HepG2 (cell line): ENCODE results near the gene TMEM86B. TPM values are rescaled to one million over a fixed set of nuclear protein-coding genes. Genes with fewer than 3 reads are reported as not detected.
A peak's percentile ranks its signal among the peaks of the same experiment; 100 is the strongest.

Source experiments
- ARNT ChIP-seq: fragments of 450-650 bp; IDR thresholded peaks from 2 replicates; pipeline ENCODE4 v1.6.1; 2017
- CCAR2 ChIP-seq: fragments of 200-400 bp; formaldehyde crosslinking; optimal IDR thresholded peaks from 2 replicates; pipeline ENCODE3; 2018; ENCODE audit warnings: low read depth, mild to moderate bottlenecking, low read length, moderate library complexity
- FOXJ3 ChIP-seq: sonication (generic); formaldehyde crosslinking; IDR thresholded peaks from 2 replicates; pipeline ENCODE4 v1.4.0; 2020; ENCODE audit warnings: missing genetic modification reagents, mild to moderate bottlenecking, borderline replicate concordance
- HNF1A ChIP-seq, 2 experiments: sonication (generic) in 1 of 2; formaldehyde crosslinking in 1 of 2; IDR thresholded peaks; 2 replicates each; pipeline versions ENCODE4 v1.4.0 to v1.6.1; 2016 to 2020; ENCODE audit warnings: borderline replicate concordance in 1 of 2, low read depth in 1 of 2, mild to moderate bottlenecking in 1 of 2, missing genetic modification reagents in 1 of 2
- PAX8 ChIP-seq: sonication (generic); formaldehyde crosslinking; IDR thresholded peaks from 2 replicates; pipeline ENCODE4 v1.8.0; 2022; ENCODE audit warnings: mild to moderate bottlenecking, missing genetic modification reagents, borderline replicate concordance
- POLR2AphosphoS5 ChIP-seq: IDR thresholded peaks from 2 replicates; pipeline ENCODE4 v1.6.1; 2012; ENCODE audit warnings: low read depth, low read length
- RXRB ChIP-seq: IDR thresholded peaks from 2 replicates; pipeline ENCODE4 v1.6.1; 2016; ENCODE audit warnings: borderline replicate concordance, missing genetic modification reagents, missing compliant biosample characterization
- ZBTB1 ChIP-seq: sonication (generic); formaldehyde crosslinking; IDR thresholded peaks from 2 replicates; pipeline ENCODE4 v1.4.0; 2020; ENCODE audit warnings: missing genetic modification reagents, borderline replicate concordance
- ZFP90 ChIP-seq: sonication (generic); formaldehyde crosslinking; IDR thresholded peaks from 2 replicates; pipeline ENCODE4 v1.8.0; 2022; ENCODE audit warnings: missing genetic modification reagents, mild to moderate bottlenecking, inconsistent platforms, borderline replicate concordance
- ZNF224 ChIP-seq: sonication (generic); formaldehyde crosslinking; IDR thresholded peaks from 2 replicates; pipeline ENCODE4 v1.5.0; 2020; ENCODE audit warnings: mild to moderate bottlenecking, missing genetic modification reagents
- ZNF280D ChIP-seq: sonication (generic); formaldehyde crosslinking; IDR thresholded peaks from 2 replicates; pipeline ENCODE4 v1.5.1; 2020; ENCODE audit warnings: mild to moderate bottlenecking, missing genetic modification reagents
- ZNF468 ChIP-seq: sonication (generic); formaldehyde crosslinking; IDR thresholded peaks from 2 replicates; pipeline ENCODE4 v1.8.0; 2022; ENCODE audit warnings: mild to moderate bottlenecking, moderate library complexity, missing genetic modification reagents
- ZNF737 ChIP-seq: sonication (generic); formaldehyde crosslinking; IDR thresholded peaks from 2 replicates; pipeline ENCODE4 v1.5.0; 2020; ENCODE audit warnings: missing genetic modification reagents, mild to moderate bottlenecking, borderline replicate concordance
- ZNF780A ChIP-seq: sonication (generic); formaldehyde crosslinking; IDR thresholded peaks from 2 replicates; pipeline ENCODE4 v1.8.0; 2022; ENCODE audit warnings: mild to moderate bottlenecking, missing genetic modification reagents, moderate library complexity
- ZNF878 ChIP-seq: sonication (generic); formaldehyde crosslinking; IDR thresholded peaks from 2 replicates; pipeline ENCODE4 v1.8.1; 2023; ENCODE audit warnings: mild to moderate bottlenecking, missing genetic modification reagents, moderate library complexity
- polyA plus RNA-seq, 8 experiments: library from polyadenylated mRNA; depleted of rRNA in 3 of 8; stranded (reverse) in 7 of 8; unstranded in 1 of 8; fragments of >200 nt; fragmentation: Illumina TruSeq in 4 of 8; extraction: Trizol in 4 of 8; gene quantifications; 2 replicates each; pipeline versions ENCODE4 v1.2.1 to v1.2.3, GENCODE V29; 2011 to 2016; ENCODE audit warnings: low read depth in 4 of 8, missing spikeins in 1 of 8, mixed read lengths in 1 of 8; ENCODE audit not compliant: insufficient read depth in 1 of 8
- total RNA-seq, 5 experiments: library from RNA; depleted of rRNA; stranded (reverse); fragments of >200 nt; fragmentation: Illumina TruSeq; extraction: Trizol; gene quantifications; 2 replicates each; pipeline ENCODE4 v1.2.3, GENCODE V29; 2016; ENCODE audit warnings: low read depth in 1 of 5

Gene TMEM86B
- total and polyA plus RNA-seq, 2 of the 13 experiments (the other 11 are each of a cell fraction or from before 2014, with no cell fraction given): 7.7 to 9.6 TPM

GRCh38 chr19:55208880-55209692 lies 19.5 kb downstream of the TMEM86B start, which contains the start of gene PTPRH (continued):
- no peak for TF ChIP-seq ZNF780A
- TF ChIP-seq PAX8 (CRISPR knock-in tag): no peak
- TF ChIP-seq ZNF468: no peak
- peak; percentile 31; the same call in 1 of the 2 replicates for TF ChIP-seq ZFP90
- no peak for TF ChIP-seq ZNF224 (CRISPR knock-in tag)
- no peak for TF ChIP-seq ZBTB1 (CRISPR knock-in tag)
- peak; percentile 32; the same call in 1 of the 2 replicates for TF ChIP-seq POLR2AphosphoS5
- no peak for TF ChIP-seq ZNF878 (CRISPR knock-in tag)
- TF ChIP-seq RXRB (CRISPR knock-in tag): no peak
- TF ChIP-seq ZNF737 (CRISPR knock-in tag): no peak
- TF ChIP-seq FOXJ3 (CRISPR knock-in tag): no peak
- no peak for TF ChIP-seq HNF1A (IDR thresholded peaks at IDR 0.05; ENCODE audit: low read depth)
- TF ChIP-seq HNF1A (CRISPR knock-in tag; IDR thresholded peaks at IDR 0.05; ENCODE audit: borderline replicate concordance): peak; percentile 17; the same call in 1 of the 2 replicates
- no peak for TF ChIP-seq ZNF280D
- TF ChIP-seq ARNT: no peak
- TF ChIP-seq CCAR2: no peak
